KG1 (cell line): ENCODE data around the gene SNAP47.
A peak's percentile ranks its signal among the peaks of the same experiment; 100 is the strongest.
"Not testable (repeated sequence)": the region's sequence is repeated elsewhere in the genome, so short reads cannot be mapped to it uniquely, and the experiment has no call there.

Experiments used
- DNase-seq: peaks from one replicate; lab custom pipeline; 2025; lab: John Stamatoyannopoulos, UW

Gene SNAP47

GRCh38 chr1:227734856-227735538, at the start of gene SNAP47, which contains the start of gene JMJD4:
Gene SNAP47, plus strand, starts transcription at chr1:227735435. Its CDS starts 12,302 bp downstream, at chr1:227747737.
Gene JMJD4, minus strand, starts transcription at chr1:227735302. Its CDS starts 29 bp downstream, at chr1:227735273.
- DNase-seq: peak; percentile 97

- DNase-seq: no peak
Observed at GRCh38 chr1:227685807-227686206, 49.4 kb upstream of the SNAP47 start.

GRCh38 chr1:227697321-227697864, 37.8 kb upstream of the SNAP47 start:
- DNase-seq: no peak

- not testable (repeated sequence) for DNase-seq
Observed at GRCh38 chr1:227701631-227702030, 33.6 kb upstream of the SNAP47 start.

- no peak for DNase-seq
Observed at GRCh38 chr1:227707846-227708245, 27.4 kb upstream of the SNAP47 start.

- no peak for DNase-seq
Observed at GRCh38 chr1:227709451-227709850, 25.8 kb upstream of the SNAP47 start.

- not testable (repeated sequence) for DNase-seq
Observed at GRCh38 chr1:227710474-227710873, 24.8 kb upstream of the SNAP47 start.

- DNase-seq: no peak
Observed at GRCh38 chr1:227712648-227713047, 22.6 kb upstream of the SNAP47 start.

- no peak for DNase-seq
Observed at GRCh38 chr1:227718932-227719331, 16.3 kb upstream of the SNAP47 start.

GRCh38 chr1:227723474-227723873, 11.8 kb upstream of the SNAP47 start:
- no peak for DNase-seq

- no peak for DNase-seq
Observed at GRCh38 chr1:227725046-227725445, 10.2 kb upstream of the SNAP47 start.

GRCh38 chr1:227726318-227726717, 8.9 kb upstream of the SNAP47 start:
- no peak for DNase-seq

- no peak for DNase-seq
Observed at GRCh38 chr1:227726924-227727599, 8.2 kb upstream of the SNAP47 start.

- peak; percentile 27 for DNase-seq
Observed at GRCh38 chr1:227728059-227728891, 7.0 kb upstream of the SNAP47 start.

GRCh38 chr1:227728892-227729143, 6.4 kb upstream of the SNAP47 start:
- DNase-seq: no peak

- DNase-seq: no peak
Observed at GRCh38 chr1:227729144-227729880, 5.9 kb upstream of the SNAP47 start.

- DNase-seq: peak; percentile 20
Observed at GRCh38 chr1:227729881-227730629, 5.2 kb upstream of the SNAP47 start.

GRCh38 chr1:227730630-227731151, 4.5 kb upstream of the SNAP47 start:
- DNase-seq: no peak

GRCh38 chr1:227731241-227731677, 4.0 kb upstream of the SNAP47 start:
- no peak for DNase-seq

GRCh38 chr1:227731696-227732585, 3.3 kb upstream of the SNAP47 start:
- DNase-seq: no peak
